Osteocyte (in vitro differentiated cells): ENCODE measurements around the gene PER3. TPM values are rescaled to one million over a fixed set of nuclear protein-coding genes. Genes with fewer than 3 reads are reported as not detected.

ENCODE experiments used
- DNase-seq: peaks from one replicate; pipeline ENCODE4 v3.0.0; 2021; ENCODE audit warnings: mixed read lengths; ENCODE audit not compliant: unreplicated experiment; ENCODE audit errors: extremely low spot score
- H3K27ac Mint-ChIP-seq: one replicate; pipeline ENCODE4 v1.8.0; 2021; ENCODE audit warnings: mild to moderate bottlenecking, mixed read lengths; ENCODE audit not compliant: unreplicated experiment
- H3K27me3 Mint-ChIP-seq: one replicate; pipeline ENCODE4 v1.8.0; 2021; ENCODE audit warnings: mixed read lengths; ENCODE audit not compliant: unreplicated experiment
- H3K36me3 Mint-ChIP-seq: one replicate; pipeline ENCODE4 v1.8.0; 2021; ENCODE audit warnings: mixed read lengths; ENCODE audit not compliant: unreplicated experiment
- H3K4me1 Mint-ChIP-seq: one replicate; pipeline ENCODE4 v1.8.0; 2021; ENCODE audit warnings: mixed read lengths; ENCODE audit not compliant: unreplicated experiment
- H3K4me3 Mint-ChIP-seq: one replicate; pipeline ENCODE4 v1.8.0; 2021; ENCODE audit warnings: mild to moderate bottlenecking, moderate library complexity, mixed read lengths; ENCODE audit not compliant: unreplicated experiment
- H3K9me3 Mint-ChIP-seq: one replicate; pipeline ENCODE4 v1.8.0; 2021; ENCODE audit warnings: mixed read lengths; ENCODE audit not compliant: unreplicated experiment
- total RNA-seq: library from RNA; stranded (reverse); gene quantifications from 2 replicates; pipeline ENCODE4 v1.2.1, GENCODE V29; 2021
- TF ChIP-seq, protein P1 (sequence below): fragments of 200-600 bp; sonication (generic); IDR thresholded peaks from 2 replicates; pipeline ENCODE4 v1.5.0; 2021; ENCODE audit warnings: antibody characterized with exemption, mild to moderate bottlenecking, moderate library complexity

The PER3 gene
- total RNA-seq, 1 donor from 2014 or later: 8.8 TPM

DNA sequence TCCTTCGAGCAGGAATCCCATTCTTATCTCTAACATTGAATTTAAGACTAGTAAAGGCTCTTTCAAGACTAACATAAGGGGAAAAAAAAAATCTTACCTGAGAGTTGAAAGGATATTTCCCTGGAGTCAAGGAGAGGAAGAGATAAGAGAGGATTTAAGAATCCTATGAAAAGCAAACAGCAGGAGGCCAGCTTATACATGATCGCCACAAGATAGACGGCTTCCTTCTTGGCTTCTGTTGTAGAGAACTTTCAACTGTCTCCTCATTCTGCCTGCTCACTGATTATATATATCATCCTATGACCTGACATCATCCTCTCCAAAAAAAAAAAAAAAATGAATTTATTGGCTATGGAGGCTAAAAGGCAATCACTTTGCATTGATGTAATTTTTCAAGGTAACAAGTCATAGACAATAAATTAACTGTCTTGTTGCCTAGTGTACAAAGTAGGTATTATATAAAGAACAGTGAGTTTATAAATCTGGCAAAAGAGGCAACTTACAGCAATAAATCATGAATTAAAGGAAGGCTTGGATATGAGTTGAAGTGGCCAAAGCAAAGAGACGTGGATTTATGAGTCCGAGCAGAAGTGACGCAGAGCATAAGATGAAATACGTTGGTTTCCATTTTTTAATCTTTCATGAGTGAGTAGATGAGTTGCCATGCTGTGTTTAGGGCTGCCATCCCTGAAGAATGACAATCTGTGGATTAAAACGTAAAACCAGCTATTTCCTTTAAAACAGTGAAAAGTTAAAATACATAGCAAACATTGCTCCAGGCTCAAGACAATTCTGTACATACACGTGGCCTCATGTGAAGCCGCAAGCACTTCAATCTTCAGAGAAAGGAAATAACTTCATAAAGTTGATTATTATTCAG is 69.0 kb downstream of the PER3 start, which contains the start of gene UTS2:
UTS2 (minus strand) TSS at position 262 of the 880 bp plus-strand sequence; CDS start at position 200, 62 bp downstream.
- peaks cover 3% of the 10 kb centered on the region for H3K4me1 Mint-ChIP-seq
- H3K27ac Mint-ChIP-seq: no peak within 1 kb of the TSS
- no peak for DNase-seq
- no peaks in the 10 kb centered on the region for H3K9me3 Mint-ChIP-seq
- TF ChIP-seq, protein P1, sequence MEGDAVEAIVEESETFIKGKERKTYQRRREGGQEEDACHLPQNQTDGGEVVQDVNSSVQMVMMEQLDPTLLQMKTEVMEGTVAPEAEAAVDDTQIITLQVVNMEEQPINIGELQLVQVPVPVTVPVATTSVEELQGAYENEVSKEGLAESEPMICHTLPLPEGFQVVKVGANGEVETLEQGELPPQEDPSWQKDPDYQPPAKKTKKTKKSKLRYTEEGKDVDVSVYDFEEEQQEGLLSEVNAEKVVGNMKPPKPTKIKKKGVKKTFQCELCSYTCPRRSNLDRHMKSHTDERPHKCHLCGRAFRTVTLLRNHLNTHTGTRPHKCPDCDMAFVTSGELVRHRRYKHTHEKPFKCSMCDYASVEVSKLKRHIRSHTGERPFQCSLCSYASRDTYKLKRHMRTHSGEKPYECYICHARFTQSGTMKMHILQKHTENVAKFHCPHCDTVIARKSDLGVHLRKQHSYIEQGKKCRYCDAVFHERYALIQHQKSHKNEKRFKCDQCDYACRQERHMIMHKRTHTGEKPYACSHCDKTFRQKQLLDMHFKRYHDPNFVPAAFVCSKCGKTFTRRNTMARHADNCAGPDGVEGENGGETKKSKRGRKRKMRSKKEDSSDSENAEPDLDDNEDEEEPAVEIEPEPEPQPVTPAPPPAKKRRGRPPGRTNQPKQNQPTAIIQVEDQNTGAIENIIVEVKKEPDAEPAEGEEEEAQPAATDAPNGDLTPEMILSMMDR: no peak
- no peaks in the 10 kb centered on the region for H3K36me3 Mint-ChIP-seq
- H3K27me3 Mint-ChIP-seq: peaks cover 26% of the 10 kb centered on the region
- H3K4me3 Mint-ChIP-seq: no peak within 1 kb of the TSS

DNA sequence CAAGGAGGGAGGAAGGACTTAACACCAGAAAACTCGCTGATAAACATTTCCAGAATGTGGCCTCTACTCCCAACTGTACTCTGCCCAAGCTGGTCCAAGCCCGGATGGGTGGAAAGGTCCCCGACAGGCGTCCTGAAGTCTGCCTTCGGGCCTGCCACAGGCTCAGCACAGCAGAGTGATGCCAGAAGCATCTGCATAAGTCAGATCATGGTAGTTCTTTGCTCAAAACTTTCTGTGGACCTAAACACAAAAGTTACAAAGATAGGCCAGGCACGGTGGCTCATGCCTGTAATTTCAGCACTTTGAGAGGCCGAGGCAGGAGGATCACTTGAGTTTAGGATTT is 69.6 kb downstream of the PER3 start:
- Mint-ChIP-seq H3K4me3 (no peak overlapping the region), H3K9me3 (no peaks in the 10 kb centered on the region), H3K4me1 (peaks cover 3% of the 10 kb centered on the region), H3K36me3 (no peaks in the 10 kb centered on the region), H3K27ac (no peak overlapping the region), H3K27me3 (peaks cover 26% of the 10 kb centered on the region)
- DNase-seq: no peak
- TF ChIP-seq, protein P1: no peak

DNA sequence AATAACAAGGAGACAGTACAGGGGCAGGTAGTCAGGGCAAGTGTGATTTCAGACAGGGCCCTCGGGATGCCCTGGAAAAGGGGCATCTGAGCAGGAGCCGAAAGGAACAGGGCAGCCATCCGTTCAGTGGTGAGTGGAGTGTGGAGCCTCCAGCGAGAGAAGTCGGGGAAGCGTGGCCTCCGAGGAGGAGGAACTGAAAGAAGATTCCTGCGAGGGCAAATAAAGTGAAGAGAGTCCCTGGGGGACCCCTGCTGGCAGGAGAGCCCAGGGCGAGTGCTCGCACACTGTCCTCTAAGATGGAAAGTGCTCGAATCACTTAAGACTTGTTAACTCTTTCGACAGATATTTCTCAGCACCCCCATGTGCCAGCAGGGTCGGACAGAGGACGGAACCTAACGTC is 72.3 kb downstream of the PER3 start:
- no peaks in the 10 kb centered on the region for H3K36me3 Mint-ChIP-seq
- DNase-seq: no peak
- H3K4me3 Mint-ChIP-seq: no peak overlapping the region
- H3K9me3 Mint-ChIP-seq: no peaks in the 10 kb centered on the region
- no peak overlapping the region for H3K27ac Mint-ChIP-seq
- H3K4me1 Mint-ChIP-seq: peaks cover 3% of the 10 kb centered on the region
- TF ChIP-seq, protein P1: no peak
- peaks cover 21% of the 10 kb centered on the region for H3K27me3 Mint-ChIP-seq

DNA sequence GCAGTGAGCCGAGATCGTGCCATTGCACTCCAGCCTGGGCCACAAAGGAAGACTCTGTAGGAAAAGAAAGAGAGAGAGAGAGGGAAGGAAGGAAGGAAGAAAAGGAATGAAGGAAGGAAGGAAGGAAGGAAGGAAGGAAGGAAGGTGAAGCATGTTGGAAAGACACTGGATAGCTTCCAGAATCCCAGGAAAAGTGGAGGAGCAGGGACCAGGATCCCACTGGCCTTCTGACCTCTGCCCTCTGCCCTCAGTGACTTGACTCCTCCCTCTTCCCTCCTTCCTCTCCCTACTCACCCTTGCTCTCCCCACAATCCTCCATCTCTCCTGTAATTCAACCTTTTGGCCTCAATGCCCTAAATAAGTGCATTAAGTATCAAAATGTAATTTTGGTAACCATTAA is 72.9 kb downstream of the PER3 start:
- no peak overlapping the region for H3K4me3 Mint-ChIP-seq
- H3K27me3 Mint-ChIP-seq: peaks cover 19% of the 10 kb centered on the region
- H3K36me3 Mint-ChIP-seq: no peaks in the 10 kb centered on the region
- no peak for DNase-seq
- H3K9me3 Mint-ChIP-seq: no peaks in the 10 kb centered on the region
- peaks cover 3% of the 10 kb centered on the region for H3K4me1 Mint-ChIP-seq
- TF ChIP-seq, protein P1: no peak
- H3K27ac Mint-ChIP-seq: no peak overlapping the region

DNA sequence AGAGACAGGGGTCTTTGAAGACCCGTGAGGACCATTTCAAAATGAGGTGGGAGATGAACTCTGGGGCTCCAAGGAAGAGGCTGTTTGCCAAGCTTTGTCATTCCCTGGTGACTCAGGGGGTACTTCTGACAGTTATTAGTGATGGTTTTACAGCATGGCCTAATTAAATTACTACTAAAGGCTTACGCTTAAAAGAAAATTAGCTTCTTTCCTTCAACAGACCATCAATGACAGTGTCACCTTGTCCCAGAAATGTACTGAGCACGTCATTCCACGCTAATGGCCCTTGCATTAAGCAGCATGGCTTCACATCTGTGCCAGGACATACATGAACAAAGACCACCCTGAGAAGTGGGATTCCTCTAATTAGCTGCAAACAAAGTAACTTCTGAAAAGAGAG is 73.9 kb downstream of the PER3 start:
- TF ChIP-seq, protein P1: no peak
- Mint-ChIP-seq H3K27ac (no peak overlapping the region), H3K4me1 (peaks cover 3% of the 10 kb centered on the region)

More for the DNA sequence above, 73.9 kb downstream of the PER3 start:
- DNase-seq: no peak
- Mint-ChIP-seq H3K9me3 (no peaks in the 10 kb centered on the region), H3K27me3 (peaks cover 14% of the 10 kb centered on the region), H3K4me3 (no peak overlapping the region), H3K36me3 (no peaks in the 10 kb centered on the region)
